ENCODE measurements around the gene PATL1.
A peak's percentile ranks its signal among the peaks of the same experiment; 100 is the strongest.

Gene PATL1

DNA sequence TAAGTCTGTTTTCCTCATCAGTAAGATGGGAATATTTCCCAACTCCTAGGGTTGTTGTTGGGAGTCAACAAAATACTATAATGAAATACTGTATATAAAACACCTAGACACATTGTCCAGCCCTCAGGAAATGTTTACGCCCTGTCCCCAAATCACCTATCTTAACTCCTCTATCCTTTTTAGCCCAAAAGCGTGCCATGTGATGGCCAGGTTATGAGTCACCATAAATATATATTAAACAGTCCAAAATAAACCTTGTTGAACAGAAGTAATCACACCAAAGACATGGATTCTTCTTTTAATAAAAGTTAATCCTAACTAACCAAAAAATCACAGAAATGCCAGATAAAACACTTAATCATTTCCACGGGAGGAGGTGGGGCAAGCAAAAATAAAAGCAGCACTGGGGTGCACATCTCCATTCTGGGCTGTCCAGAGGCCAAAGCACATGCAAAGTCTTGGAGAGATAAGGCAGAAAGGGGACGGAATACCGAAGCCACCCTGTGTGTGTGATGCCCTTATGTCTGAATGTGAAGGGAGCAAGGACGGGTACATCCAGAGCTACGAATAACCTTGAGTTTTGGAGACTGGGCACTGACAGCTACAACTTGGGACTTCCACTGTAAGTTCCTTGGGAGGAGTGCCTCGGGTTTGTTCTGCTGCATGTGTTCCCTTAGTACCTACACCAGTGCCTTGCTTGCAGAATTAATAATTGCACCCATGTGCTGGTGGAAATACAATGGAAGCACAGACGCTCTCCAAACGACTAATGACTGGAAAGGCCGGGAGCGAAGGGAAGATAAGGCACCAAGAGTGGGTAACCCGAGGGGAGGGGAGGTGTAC is 54.3 kb downstream of the PATL1 start:
- no peak for DNase-seq

DNA sequence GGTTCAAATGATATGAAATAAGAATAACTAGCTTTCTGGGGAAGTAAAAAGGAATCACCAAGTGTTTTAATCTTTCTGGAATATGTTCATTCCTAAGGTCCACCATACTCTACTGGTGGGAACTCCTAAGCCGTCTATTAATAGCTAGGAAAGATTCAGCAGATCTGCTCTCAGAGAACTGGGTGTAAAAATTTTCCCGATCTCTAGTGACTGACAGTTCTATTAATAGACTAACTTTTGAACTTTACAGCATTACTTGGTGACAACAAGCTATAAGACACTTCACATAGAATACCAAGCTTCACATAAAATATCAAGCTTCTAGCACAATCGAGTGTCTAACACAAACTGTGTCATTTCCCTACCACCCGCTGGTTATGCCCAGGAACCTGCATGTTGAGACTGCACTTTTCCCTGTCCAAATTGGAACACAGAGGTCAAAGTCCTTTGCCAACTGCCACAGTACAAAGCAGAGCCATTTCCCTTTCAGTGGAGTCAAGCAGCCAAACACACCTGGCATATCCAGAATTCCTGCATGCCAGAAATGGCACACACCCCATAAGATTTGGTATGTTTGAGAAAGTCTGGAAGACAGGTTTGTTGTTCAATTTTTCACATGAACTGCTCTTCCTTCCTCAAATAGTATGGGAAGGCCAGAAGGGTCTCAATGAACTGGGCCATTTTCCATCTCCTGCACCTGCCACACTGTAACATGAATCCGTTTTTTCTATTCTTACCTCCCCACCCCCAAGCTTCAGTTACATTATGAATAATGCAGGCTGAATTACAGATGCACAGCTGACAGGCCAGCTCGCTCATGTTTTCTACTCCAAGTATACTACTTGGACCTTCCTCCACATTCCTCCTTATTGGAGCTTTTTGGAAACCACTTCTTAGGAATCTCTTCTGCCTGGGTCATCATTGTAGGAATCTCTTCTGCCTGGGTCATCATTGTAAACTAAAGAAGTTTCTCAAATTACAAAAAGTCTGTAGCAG is 57.0 kb downstream of the PATL1 start:
- peak; percentile 23 for DNase-seq

DNA sequence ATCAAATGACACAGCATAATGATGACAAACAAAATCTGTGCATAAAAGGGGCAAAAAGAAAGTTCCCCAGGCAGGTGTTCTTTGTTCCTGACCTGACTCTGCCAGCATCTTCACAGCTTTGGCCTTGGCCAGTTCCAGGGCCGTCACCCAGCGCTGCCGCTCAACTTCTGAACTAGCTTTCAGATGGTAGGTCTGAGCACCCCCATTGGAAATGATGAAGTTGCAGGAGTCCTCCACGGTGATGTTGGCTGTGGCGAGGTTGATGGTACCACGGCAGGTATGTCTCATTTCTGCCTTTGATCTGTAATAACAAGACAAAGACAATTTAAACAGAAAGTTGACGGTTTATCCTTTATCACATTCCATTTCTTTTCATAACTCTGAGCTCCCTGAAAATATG is 58.5 kb downstream of the PATL1 start:
- no peak for DNase-seq

DNA sequence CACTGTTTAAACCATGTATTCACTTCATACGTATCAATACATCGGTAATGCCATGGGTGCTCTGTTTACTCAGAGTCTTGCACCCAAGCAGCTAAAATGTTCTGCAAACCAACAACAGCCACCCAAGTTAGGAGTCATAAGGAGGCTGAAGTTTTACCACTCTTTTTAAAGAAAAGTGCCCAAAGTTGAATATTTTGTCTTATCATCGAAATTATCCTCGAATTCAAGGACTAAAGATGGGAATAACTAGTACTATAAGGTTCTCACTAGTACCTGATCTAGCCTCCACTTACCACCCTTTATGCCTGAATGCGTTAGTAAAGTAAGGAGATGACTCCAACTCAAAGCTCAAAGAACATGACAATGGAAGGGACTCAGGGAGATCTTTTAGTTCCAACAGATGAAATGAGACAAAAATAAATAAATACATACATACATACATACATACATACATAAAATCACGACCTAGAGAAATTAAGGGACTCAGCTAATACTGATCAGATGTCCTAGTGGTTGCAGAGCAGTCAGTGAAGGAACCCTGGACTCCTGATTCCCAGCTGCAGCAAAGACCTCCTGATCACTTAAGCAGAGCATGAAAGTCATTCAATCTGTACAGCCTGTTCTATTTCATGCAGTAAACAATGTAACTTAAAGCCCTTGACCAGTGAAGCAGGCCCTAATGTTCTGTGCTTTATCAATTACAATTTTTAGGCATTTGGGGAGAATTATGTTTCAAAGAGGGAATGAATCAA is 61.0 kb downstream of the PATL1 start:
- DNase-seq = no peak

DNA sequence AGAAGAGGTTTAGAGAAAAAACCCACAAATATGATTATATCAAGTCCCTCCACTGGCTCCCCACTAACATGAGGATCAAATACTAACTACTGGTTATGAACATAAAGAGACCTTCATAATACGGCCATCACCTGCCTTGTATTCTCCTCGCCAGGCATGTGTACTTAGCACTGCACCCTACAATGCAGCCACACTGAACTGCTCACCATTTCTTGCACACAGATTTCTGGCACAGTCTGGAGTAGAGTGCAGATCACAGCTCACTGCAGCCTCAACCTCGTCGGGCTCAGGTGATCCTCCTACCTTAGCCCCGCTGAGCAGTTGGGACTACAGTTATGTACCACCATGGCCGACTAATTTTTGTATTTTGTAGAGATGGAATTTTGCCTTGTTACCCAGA is 66.4 kb downstream of the PATL1 start:
- no peak for DNase-seq

DNA sequence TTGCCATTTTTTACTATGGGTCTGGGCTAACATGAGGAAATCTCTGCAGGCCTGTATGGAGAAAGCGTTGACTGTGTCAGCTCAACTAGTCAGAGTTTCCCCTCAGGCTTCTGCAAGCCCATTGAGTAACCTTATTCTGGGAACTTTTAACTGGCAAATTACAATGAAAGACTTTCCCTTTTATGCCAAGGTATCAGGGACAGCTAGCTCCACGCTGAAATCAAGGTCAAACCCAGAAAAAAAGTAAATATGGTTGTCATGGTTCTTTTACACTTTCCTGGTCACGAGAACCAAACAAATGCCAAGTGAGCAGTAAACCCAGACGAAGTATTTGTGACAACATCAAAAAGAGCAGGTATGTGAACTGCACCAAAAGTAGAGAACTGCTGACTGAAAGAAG is 67.0 kb downstream of the PATL1 start:
- DNase-seq = no peak

DNA sequence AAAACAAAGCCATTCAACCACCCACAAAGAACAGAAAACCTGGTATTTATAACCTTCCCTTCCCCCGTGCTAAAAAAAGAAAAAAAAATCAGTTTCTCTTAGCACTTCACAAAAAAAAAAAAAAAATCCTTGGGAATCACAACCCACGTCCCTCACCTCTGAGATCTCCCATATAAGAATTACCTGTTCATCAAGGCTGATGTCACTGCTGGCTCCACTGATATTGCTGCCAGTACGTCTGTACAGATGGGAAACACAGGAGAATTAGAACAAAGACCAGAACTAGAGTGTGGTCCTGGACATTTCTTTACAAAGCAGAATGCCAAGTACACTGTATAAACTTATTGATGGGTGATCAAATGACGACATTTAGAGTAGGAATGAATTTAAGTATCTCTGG is 68.2 kb downstream of the PATL1 start:
- DNase-seq = no peak

DNA sequence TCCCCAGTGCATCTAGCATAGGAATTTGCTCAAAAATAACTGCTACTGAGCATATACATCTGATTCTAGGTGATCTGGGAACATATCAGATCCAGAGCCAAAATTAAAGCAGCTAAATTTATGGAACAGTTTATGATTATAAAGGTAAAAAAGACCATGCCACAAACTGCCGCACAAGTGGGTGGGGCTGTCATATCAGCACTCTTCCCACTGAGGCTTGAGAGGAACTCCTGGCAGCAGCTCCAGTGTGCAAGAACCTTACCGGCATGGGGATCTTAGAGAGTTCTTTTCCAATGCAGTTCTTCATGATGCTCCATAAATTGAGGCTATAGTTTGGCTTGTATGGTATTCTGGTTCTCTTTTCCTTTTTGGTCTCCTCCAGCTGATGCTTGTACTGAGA is 68.6 kb downstream of the PATL1 start:
- DNase-seq = no peak

DNA sequence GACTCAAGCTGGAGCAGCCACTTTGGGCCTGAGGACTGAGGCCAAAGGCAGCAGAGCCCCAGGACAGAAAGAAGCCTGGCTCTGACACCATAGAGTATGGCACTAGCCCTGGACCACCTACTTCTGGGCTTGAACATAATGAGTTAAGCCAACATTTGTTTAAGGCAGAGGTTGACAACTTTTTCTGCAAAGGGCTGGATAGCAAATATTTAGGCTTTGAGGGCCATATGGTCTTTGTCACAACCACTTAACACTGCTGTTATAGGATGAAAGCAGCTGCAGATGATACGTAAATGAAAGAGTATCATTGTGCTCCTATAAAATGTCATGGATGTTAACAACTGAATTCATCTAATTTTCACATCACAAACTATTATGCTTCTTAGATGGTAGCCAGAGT is 69.9 kb downstream of the PATL1 start:
- DNase-seq = no peak
